Measurements from ENCODE around the gene DYNC1H1.

Gene DYNC1H1

GRCh38 chr14:101964297-101965180 lies at the start of gene DYNC1H1:
TSS of gene DYNC1H1 (plus strand) at chr14:101964573. CDS start at chr14:101964692, 119 bp downstream.
- DNase-seq = peak; percentile 89

- DNase-seq = no peak
Measured at GRCh38 chr14:101915871-101916815, 48.2 kb upstream of the DYNC1H1 start.

- DNase-seq = no peak
Measured at GRCh38 chr14:101916816-101917412, 47.5 kb upstream of the DYNC1H1 start.

GRCh38 chr14:101917413-101918017 lies 46.9 kb upstream of the DYNC1H1 start:
- no peak for DNase-seq

GRCh38 chr14:101918065-101918989 lies 46.0 kb upstream of the DYNC1H1 start:
- DNase-seq = no peak

- no peak for DNase-seq
Measured at GRCh38 chr14:101920271-101920670, 44.1 kb upstream of the DYNC1H1 start.

- DNase-seq = no peak
Measured at GRCh38 chr14:101922866-101923265, 41.5 kb upstream of the DYNC1H1 start.

- DNase-seq = no peak
Measured at GRCh38 chr14:101925152-101925551, 39.2 kb upstream of the DYNC1H1 start.

GRCh38 chr14:101926085-101926484 lies 38.3 kb upstream of the DYNC1H1 start:
- no peak for DNase-seq

- DNase-seq = no peak
Measured at GRCh38 chr14:101926620-101927019, 37.8 kb upstream of the DYNC1H1 start.

- no peak for DNase-seq
Measured at GRCh38 chr14:101927859-101928258, 36.5 kb upstream of the DYNC1H1 start.

GRCh38 chr14:101928415-101928841 lies 35.9 kb upstream of the DYNC1H1 start:
- DNase-seq = no peak

GRCh38 chr14:101929096-101929495 lies 35.3 kb upstream of the DYNC1H1 start:
- no peak for DNase-seq

GRCh38 chr14:101929946-101930345 lies 34.4 kb upstream of the DYNC1H1 start:
- no peak for DNase-seq

- DNase-seq = no peak
Measured at GRCh38 chr14:101932673-101933072, 31.7 kb upstream of the DYNC1H1 start.

- no peak for DNase-seq
Measured at GRCh38 chr14:101933209-101933608, 31.2 kb upstream of the DYNC1H1 start.

- no peak for DNase-seq
Measured at GRCh38 chr14:101934601-101935150, 29.7 kb upstream of the DYNC1H1 start.

- no peak for DNase-seq
Measured at GRCh38 chr14:101937926-101938767, 26.2 kb upstream of the DYNC1H1 start.

- DNase-seq = no peak
Measured at GRCh38 chr14:101939646-101940170, 24.7 kb upstream of the DYNC1H1 start.

GRCh38 chr14:101944451-101944850 lies 19.9 kb upstream of the DYNC1H1 start:
- DNase-seq = no peak

All from NCI-H2107 (cell line).